Keratinocyte (primary cell): ENCODE data around the gene EPHB1. TPM values are rescaled to one million over a fixed set of nuclear protein-coding genes. Genes with fewer than 3 reads are reported as not detected.

ENCODE experiments used
- DNase-seq: peaks from one replicate; pipeline ENCODE4 v3.0.0-alpha.2; 2011; ENCODE audit warnings: low read depth, missing footprints, low spot score
- FAIRE-seq: peaks from 2 replicates; lab custom pipeline; 2011; peaks lifted over from hg19 to GRCh38; lab: Jason Lieb, UNC
- H2AFZ ChIP-seq: 2 replicates; pipeline ENCODE4 v1.6.0; 2012; ENCODE audit warnings: low read length, control low read depth, inconsistent platforms; ENCODE audit not compliant: control insufficient read depth
- H3K27ac ChIP-seq: 2 replicates; pipeline ENCODE4 v1.5.1; 2011; ENCODE audit warnings: low read length; ENCODE audit not compliant: control insufficient read depth, insufficient read depth
- H3K27me3 ChIP-seq: 3 replicates; pipeline ENCODE4 v1.6.0; 2011; ENCODE audit warnings: low read length; ENCODE audit not compliant: control insufficient read depth, insufficient read depth; ENCODE audit errors: extremely low read depth
- H3K36me3 ChIP-seq, 2 experiments: 2 replicates in 1 of 2; 3 replicates in 1 of 2; pipeline ENCODE4 v1.5.1; 2011; ENCODE audit warnings: low read length in 2 of 2, mild to moderate bottlenecking in 1 of 2; ENCODE audit not compliant: control insufficient read depth in 2 of 2, insufficient read depth in 2 of 2; ENCODE audit errors: extremely low read depth in 1 of 2
- H3K4me1 ChIP-seq: 3 replicates; pipeline ENCODE4 v1.5.1; 2011; ENCODE audit warnings: low read length; ENCODE audit not compliant: control insufficient read depth, insufficient read depth; ENCODE audit errors: extremely low read depth
- H3K4me2 ChIP-seq: 3 replicates; pipeline ENCODE4 v1.6.0; 2011; ENCODE audit warnings: low read depth, low read length; ENCODE audit not compliant: control insufficient read depth, insufficient read depth; ENCODE audit errors: extremely low read depth
- H3K4me3 ChIP-seq, 3 experiments: fragments of 200-600 bp in 1 of 3; sonication (generic) in 1 of 3; 2 replicates in 2 of 3; 3 replicates in 1 of 3; pipeline ENCODE4 v1.5.1; 2011 to 2016; ENCODE audit warnings: low read length in 3 of 3, mild to moderate bottlenecking in 3 of 3, control low read depth in 2 of 3, inconsistent platforms in 1 of 3, low read depth in 1 of 3, mixed read lengths in 1 of 3, mixed run types in 1 of 3, moderate library complexity in 1 of 3; ENCODE audit not compliant: control insufficient read depth in 2 of 3, insufficient read depth in 2 of 3; ENCODE audit errors: extremely low read depth in 1 of 3
- H3K79me2 ChIP-seq: 2 replicates; pipeline ENCODE4 v1.6.0; 2012; ENCODE audit warnings: low read length; ENCODE audit not compliant: control insufficient read depth, insufficient read depth
- H3K9ac ChIP-seq: 3 replicates; pipeline ENCODE4 v1.6.0; 2011; ENCODE audit warnings: low read length; ENCODE audit not compliant: control insufficient read depth, insufficient read depth; ENCODE audit errors: extremely low read depth
- H3K9me1 ChIP-seq: 3 replicates; pipeline ENCODE4 v1.6.0; 2011; ENCODE audit warnings: low read length; ENCODE audit not compliant: control insufficient read depth, insufficient read depth; ENCODE audit errors: extremely low read depth
- H3K9me3 ChIP-seq: 2 replicates; pipeline ENCODE4 v1.5.1; 2012; ENCODE audit warnings: low read depth, low read length; ENCODE audit not compliant: control insufficient read depth
- H4K20me1 ChIP-seq: 3 replicates; pipeline ENCODE4 v1.6.0; 2011; ENCODE audit warnings: low read length; ENCODE audit not compliant: control insufficient read depth, insufficient read depth; ENCODE audit errors: extremely low read depth
- CTCF ChIP-seq, 3 experiments: IDR thresholded peaks in 1 of 3; conservative IDR thresholded peaks in 1 of 3; optimal IDR thresholded peaks in 1 of 3; 2 replicates in 2 of 3; 3 replicates in 1 of 3; pipeline versions ENCODE3 to v1.5.1; 2011; ENCODE audit warnings: low read length in 3 of 3, mild to moderate bottlenecking in 3 of 3, moderate library complexity in 2 of 3, control low read depth in 1 of 3, inconsistent platforms in 1 of 3; ENCODE audit not compliant: insufficient read depth in 2 of 3; ENCODE audit errors: extremely low read depth in 1 of 3
- EZH2 ChIP-seq: IDR thresholded peaks from one replicate; pipeline ENCODE4 v1.6.1; 2012; ENCODE audit warnings: inconsistent platforms, mild to moderate bottlenecking, low read length, moderate library complexity
- dilution Hi-C: fragments of 300-500 bp; cut with MboI; formaldehyde crosslinking; loops from one replicate; pipeline ENCODE4 v1.7.0; 2020; ENCODE audit warnings: low sequenced_read_pairs; ENCODE audit not compliant: extremely low pct_ligation_motif_present
- polyA plus RNA-seq, 5 experiments: library from polyadenylated mRNA; depleted of rRNA in 3 of 5; stranded (reverse) in 3 of 5; stranded (forward) in 1 of 5; unstranded in 1 of 5; fragments of >200 nt; gene quantifications; 1 replicate in 1 of 5; 2 replicates in 3 of 5; 3 replicates in 1 of 5; pipeline versions ENCODE4 v1.2.1 to v1.2.3, GENCODE V29; 2011 to 2012; ENCODE audit warnings: missing spikeins in 2 of 5, low read depth in 1 of 5, low replicate concordance in 1 of 5

EPHB1 gene
- polyA plus RNA-seq, 1 donor (not counting 4 experiments of a cell fraction or from before 2014, with no cell fraction given): 0.01 TPM

GRCh38 chr3:134976948-134977347 is 181.9 kb downstream of the EPHB1 start:
- Histone ChIP-seq H3K9me1 (no peaks in the 10 kb centered on the region), H3K27ac (no peak overlapping the region), H3K79me2 (no peaks in the 10 kb centered on the region), H3K9ac (no peak overlapping the region), H3K27me3 (no peaks in the 10 kb centered on the region), H3K9me3 (no peaks in the 10 kb centered on the region), H3K36me3 (no peaks in the 10 kb centered on the region), H2AFZ (no peak overlapping the region), H3K4me2 (no peak overlapping the region), H3K4me1 (no peaks in the 10 kb centered on the region), H3K4me3 (no peak overlapping the region), H4K20me1 (no peaks in the 10 kb centered on the region)
- FAIRE-seq: no peak
- no peak for DNase-seq
- dilution Hi-C loops: no loop called here
- TF ChIP-seq CTCF (optimal IDR thresholded peaks at IDR 0.05 in 1 of 3, IDR thresholded peaks at IDR 0.05 in 1 of 3, conservative IDR thresholded peaks at IDR 0.05 in 1 of 3; ENCODE audit: extremely low read depth in 1 of 3, insufficient read depth in 2 of 3, low read length in 3 of 3): no peak
- TF ChIP-seq EZH2: no peak

DNA sequence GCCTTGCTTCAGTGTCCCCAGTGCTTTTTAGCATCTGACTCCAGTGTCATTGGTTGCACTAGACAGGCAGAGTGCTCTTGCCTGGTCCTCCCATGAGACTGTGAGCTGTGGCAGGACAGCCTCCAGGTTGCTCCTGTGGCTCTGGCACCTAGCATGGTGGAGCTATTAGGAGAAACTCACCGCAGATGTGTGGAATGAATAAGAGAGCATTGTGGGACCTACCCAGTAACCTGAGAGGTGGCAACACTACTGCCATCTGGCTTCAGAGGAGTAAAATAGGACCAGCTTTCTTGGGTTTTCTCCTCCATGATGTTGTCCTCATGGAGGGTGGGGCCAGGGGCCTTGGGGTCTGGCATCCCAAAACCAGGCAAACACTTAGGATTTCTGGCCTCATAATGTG is 183.6 kb downstream of the EPHB1 start:
- H3K4me1 ChIP-seq: no peaks in the 10 kb centered on the region
- no peaks in the 10 kb centered on the region for H3K9me3 ChIP-seq
- H2AFZ ChIP-seq: no peak overlapping the region
- dilution Hi-C loops: no loop called here
- H3K9ac ChIP-seq: no peak overlapping the region
- H3K27me3 ChIP-seq: no peaks in the 10 kb centered on the region
- no peaks in the 10 kb centered on the region for H3K9me1 ChIP-seq
- DNase-seq (no peak), FAIRE-seq (no peak)
- H3K79me2 ChIP-seq: no peaks in the 10 kb centered on the region
- no peaks in the 10 kb centered on the region for H4K20me1 ChIP-seq
- no peak for TF ChIP-seq EZH2
- no peak for TF ChIP-seq CTCF (optimal IDR thresholded peaks at IDR 0.05 in 1 of 3, IDR thresholded peaks at IDR 0.05 in 1 of 3, conservative IDR thresholded peaks at IDR 0.05 in 1 of 3; ENCODE audit: extremely low read depth in 1 of 3, insufficient read depth in 2 of 3, low read length in 3 of 3)
- H3K36me3 ChIP-seq: no peaks in the 10 kb centered on the region
- H3K27ac ChIP-seq: no peak overlapping the region
- H3K4me3 ChIP-seq: no peak overlapping the region
- no peak overlapping the region for H3K4me2 ChIP-seq
